ENCODE data around the gene CRIM1. TPM values are rescaled to one million over a fixed set of nuclear protein-coding genes. Genes with fewer than 3 reads are reported as not detected.
A peak's percentile ranks its signal among the peaks of the same experiment; 100 is the strongest.

The CRIM1 gene
- total RNA-seq, 2 experiments from 2014 or later, result 3.9 to 5.2 TPM

DNA sequence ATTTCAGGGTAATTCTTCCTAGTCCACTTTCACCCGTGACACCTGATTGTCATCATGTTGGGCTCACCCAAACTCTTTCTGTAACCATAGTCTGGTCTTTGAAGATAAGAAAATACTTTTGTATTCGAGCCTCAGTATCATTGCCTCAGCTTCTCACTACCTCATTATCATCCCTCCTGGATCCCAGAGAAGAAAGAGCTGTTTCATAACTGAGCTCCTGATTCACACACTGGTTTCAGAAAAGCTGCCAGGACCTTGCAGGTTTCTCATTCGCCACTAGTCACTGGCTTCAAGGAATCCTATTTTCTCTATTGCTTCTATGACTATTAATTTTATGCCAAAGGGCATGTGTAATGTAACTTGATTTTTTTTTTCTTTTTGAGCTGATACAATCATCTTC lies 2.9 kb upstream of the CRIM1 start:
- ATAC-seq, result no peak
- Mint-ChIP-seq H3K27ac (no peak overlapping the region), H3K9me3 (ENCODE audit: low read depth) (no peaks in the 10 kb centered on the region), H3K36me3 (ENCODE audit: low read depth) (no peaks in the 10 kb centered on the region), H3K4me1 (peaks cover 11% of the 10 kb centered on the region), H3K4me3 (no peak overlapping the region), H3K27me3 (peaks cover 30% of the 10 kb centered on the region)
- intact Hi-C loops (cut with DNase I, micrococcal nuclease), result loop anchor here (1.0 to 10.0 kb wide), 9 partner anchors 108 to 435 kb away; no protein-coding TSS in a partner anchor
- DNase-seq, result no peak
- ChIA-PET CTCF (interaction anchor here (0.7 to 1.7 kb wide), 24 partner anchors 9 to 474 kb away, joined by 3 to 15 read pairs (median 3); no protein-coding TSS in a partner anchor), POLR2A (no interaction called here)

- Mint-ChIP-seq H3K36me3 (ENCODE audit: low read depth) (no peaks in the 10 kb centered on the region), H3K9me3 (ENCODE audit: low read depth) (no peaks in the 10 kb centered on the region), H3K27me3 (peaks cover 37% of the 10 kb centered on the region), H3K27ac (no peak overlapping the region), H3K4me3 (peak overlapping the region; percentile 51), H3K4me1 (peaks cover 24% of the 10 kb centered on the region)
- intact Hi-C loops (cut with DNase I, micrococcal nuclease), result loop anchor here (1.0 to 10.0 kb wide), 7 partner anchors 110 to 612 kb away; partner anchors contain the start of gene STRN (in 1 of the 2)
- ChIA-PET POLR2A (no interaction called here), CTCF (interaction anchor here (0.5 to 1.5 kb wide), 3 partner anchors 17 to 69 kb away, joined by 3 to 5 read pairs (median 3); no protein-coding TSS in a partner anchor)
- no peak for ATAC-seq
- no peak for DNase-seq
Measured at GRCh38 chr2:36354811-36355150, 797 bp upstream of the CRIM1 start.

- ChIA-PET POLR2A (no interaction called here), CTCF (interaction anchor here (0.8 to 0.9 kb wide), 3 partner anchors 17 to 267 kb away, joined by 3 to 5 read pairs (median 3); no protein-coding TSS in a partner anchor)
- H3K9me3 Mint-ChIP-seq (ENCODE audit: low read depth), result no peaks in the 10 kb centered on the region
- no peaks in the 10 kb centered on the region for H3K36me3 Mint-ChIP-seq (ENCODE audit: low read depth)
- H3K27me3 Mint-ChIP-seq, result peaks cover 42% of the 10 kb centered on the region
- ATAC-seq, result peak; percentile 37
- peaks cover 24% of the 10 kb centered on the region for H3K4me1 Mint-ChIP-seq
- peak overlapping the region; percentile 74 for H3K4me3 Mint-ChIP-seq
- no peak for DNase-seq
- H3K27ac Mint-ChIP-seq, result no peak overlapping the region
- intact Hi-C loops (cut with DNase I, micrococcal nuclease), result loop anchor here (1.0 to 10.0 kb wide), 6 partner anchors 109 to 610 kb away; partner anchors contain the start of gene STRN (in 1 of the 2)
Measured at GRCh38 chr2:36355890-36356297, 316 bp downstream of the CRIM1 start.

GRCh38 chr2:36356298-36356989 lies 866 bp downstream of the CRIM1 start:
- POLR2A ChIA-PET, result no interaction called here
- Mint-ChIP-seq H3K36me3 (ENCODE audit: low read depth) (no peaks in the 10 kb centered on the region), H3K4me1 (peaks cover 24% of the 10 kb centered on the region), H3K27me3 (peaks cover 46% of the 10 kb centered on the region), H3K9me3 (ENCODE audit: low read depth) (no peaks in the 10 kb centered on the region), H3K27ac (peak overlapping the region; percentile 32), H3K4me3 (peak overlapping the region; percentile 74)
- intact Hi-C loops (cut with DNase I, micrococcal nuclease), result loop anchor here (2.0 to 10.0 kb wide), 5 partner anchors 110 to 428 kb away; no protein-coding TSS in a partner anchor
- CTCF ChIA-PET, result interaction anchor here (0.8 to 0.9 kb wide), 3 partner anchors 27 to 268 kb away, joined by 3 to 4 read pairs (median 3); no protein-coding TSS in a partner anchor
- DNase-seq, result peak; percentile 66
- no peak for ATAC-seq

DNA sequence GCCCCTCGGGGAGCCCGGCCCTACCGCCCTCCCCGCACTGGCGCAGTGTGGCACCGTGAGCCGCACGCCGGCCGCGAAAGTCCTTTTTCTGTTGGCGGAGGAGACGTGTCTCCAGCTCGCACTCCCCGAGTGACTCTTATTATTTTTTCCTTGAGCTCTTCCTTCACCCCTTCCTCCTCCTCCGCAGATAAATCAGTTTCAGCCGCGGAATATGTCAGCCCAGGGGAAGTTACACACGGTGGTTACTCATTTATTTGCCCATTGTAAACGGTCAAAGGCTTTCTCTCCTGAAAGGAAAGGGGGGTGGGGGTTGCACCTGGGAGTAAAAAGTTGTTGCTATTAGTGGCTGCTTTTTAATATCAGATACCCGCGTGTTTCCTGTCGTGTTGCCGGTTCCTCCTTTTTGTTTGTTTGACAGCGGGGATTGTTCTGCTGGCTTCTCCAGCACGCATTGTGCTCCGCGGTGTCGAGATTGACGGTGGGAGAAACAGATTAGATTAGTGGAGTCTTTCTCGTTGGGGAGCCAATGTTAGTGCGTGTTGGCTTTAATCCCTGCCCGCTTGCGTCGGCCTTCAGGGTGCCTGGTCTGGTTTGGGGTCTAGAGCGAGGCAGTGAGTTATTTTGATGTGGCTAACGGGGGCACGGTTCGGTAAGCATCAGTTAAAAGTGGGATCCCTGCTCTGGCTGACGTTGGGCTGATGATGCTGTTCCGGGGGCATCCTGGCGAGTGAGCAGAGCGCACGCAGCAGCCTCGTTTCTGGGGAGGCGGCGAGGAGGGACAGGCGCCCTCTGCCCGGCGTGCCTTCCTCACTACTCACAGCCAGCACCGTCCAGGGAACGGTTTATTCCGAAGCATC lies 1.6 kb downstream of the CRIM1 start:
- Mint-ChIP-seq H3K36me3 (ENCODE audit: low read depth) (no peaks in the 10 kb centered on the region), H3K27me3 (peaks cover 50% of the 10 kb centered on the region), H3K4me1 (peaks cover 24% of the 10 kb centered on the region), H3K27ac (peak overlapping the region; percentile 52), H3K9me3 (ENCODE audit: low read depth) (no peaks in the 10 kb centered on the region), H3K4me3 (peak overlapping the region; percentile 74)
- intact Hi-C loops (cut with DNase I, micrococcal nuclease), result loop anchor here (2.0 to 10.0 kb wide), 5 partner anchors 110 to 428 kb away; no protein-coding TSS in a partner anchor
- DNase-seq (peak; percentile 53), ATAC-seq (peak; percentile 33)
- CTCF ChIA-PET, result interaction anchor here (0.8 to 1.0 kb wide), 2 partner anchors 26 to 103 kb away, joined by 4 to 5 read pairs; no protein-coding TSS in a partner anchor
- POLR2A ChIA-PET, result no interaction called here

DNA sequence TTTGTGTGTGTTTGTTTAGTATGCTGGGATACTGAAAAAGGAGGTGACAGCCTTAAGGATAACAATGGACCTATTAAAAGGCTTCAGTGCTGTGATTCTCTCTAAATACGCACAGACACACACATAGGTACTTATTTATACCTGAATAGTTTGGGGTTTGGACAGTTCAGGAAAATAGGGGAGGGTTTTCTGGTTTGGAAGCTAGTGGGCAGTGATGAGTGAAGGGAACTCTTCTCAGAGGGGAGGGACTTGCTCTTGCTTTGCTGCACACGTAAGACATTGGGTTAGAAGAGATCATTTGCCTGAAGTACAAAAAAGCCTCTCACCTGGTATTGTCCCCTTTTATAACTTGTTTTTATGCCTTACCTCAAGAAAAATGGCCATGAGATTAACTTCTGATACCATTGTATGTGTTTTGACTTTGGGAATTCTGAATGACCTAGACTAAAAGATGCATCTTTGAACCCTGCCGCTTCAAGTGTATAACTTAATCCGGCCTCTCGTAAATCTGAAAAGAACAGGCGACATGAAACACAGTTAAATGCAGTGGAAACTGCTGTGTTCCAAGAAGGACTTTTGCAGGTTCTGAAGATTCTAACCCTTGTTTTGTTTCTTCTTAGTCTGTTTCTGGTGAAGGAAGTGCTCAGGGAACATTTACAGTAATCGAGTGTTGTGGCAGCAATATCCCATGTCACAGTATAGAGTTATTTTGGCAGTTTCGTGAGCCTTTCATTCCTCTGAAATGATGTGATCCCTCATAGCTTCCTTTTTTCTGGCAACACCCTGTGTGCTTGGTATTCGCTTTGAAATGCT lies 2.5 kb downstream of the CRIM1 start:
- POLR2A ChIA-PET, result no interaction called here
- Mint-ChIP-seq H3K9me3 (ENCODE audit: low read depth) (no peaks in the 10 kb centered on the region), H3K27me3 (peaks cover 48% of the 10 kb centered on the region), H3K27ac (no peak overlapping the region), H3K4me3 (peak overlapping the region; percentile 74), H3K4me1 (peaks cover 21% of the 10 kb centered on the region), H3K36me3 (ENCODE audit: low read depth) (no peaks in the 10 kb centered on the region)
- ATAC-seq (peak; percentile 17), DNase-seq (no peak)
- intact Hi-C loops (cut with DNase I, micrococcal nuclease), result loop anchor here (2.0 to 10.0 kb wide), 5 partner anchors 111 to 427 kb away; no protein-coding TSS in a partner anchor
- CTCF ChIA-PET, result interaction anchor here (0.6 to 1.0 kb wide), 3 partner anchors 104 to 498 kb away, joined by 3 to 5 read pairs (median 3); no protein-coding TSS in a partner anchor

GRCh38 chr2:36359067-36359466 lies 3.5 kb downstream of the CRIM1 start:
- Mint-ChIP-seq H3K9me3 (ENCODE audit: low read depth) (no peaks in the 10 kb centered on the region), H3K4me1 (peaks cover 21% of the 10 kb centered on the region), H3K27ac (no peak overlapping the region), H3K4me3 (no peak overlapping the region), H3K27me3 (peaks cover 43% of the 10 kb centered on the region), H3K36me3 (ENCODE audit: low read depth) (no peaks in the 10 kb centered on the region)
- ChIA-PET CTCF (interaction anchor here (0.6 to 1.2 kb wide), 3 partner anchors 11 to 487 kb away, joined by 3 to 4 read pairs (median 3); no protein-coding TSS in a partner anchor), POLR2A (no interaction called here)
- intact Hi-C loops (cut with DNase I, micrococcal nuclease), result loop anchor here in 1 of 2 experiments (10.0 kb wide), 3 partner anchors 114 to 426 kb away; no protein-coding TSS in a partner anchor
- DNase-seq (no peak), ATAC-seq (no peak)

DNA sequence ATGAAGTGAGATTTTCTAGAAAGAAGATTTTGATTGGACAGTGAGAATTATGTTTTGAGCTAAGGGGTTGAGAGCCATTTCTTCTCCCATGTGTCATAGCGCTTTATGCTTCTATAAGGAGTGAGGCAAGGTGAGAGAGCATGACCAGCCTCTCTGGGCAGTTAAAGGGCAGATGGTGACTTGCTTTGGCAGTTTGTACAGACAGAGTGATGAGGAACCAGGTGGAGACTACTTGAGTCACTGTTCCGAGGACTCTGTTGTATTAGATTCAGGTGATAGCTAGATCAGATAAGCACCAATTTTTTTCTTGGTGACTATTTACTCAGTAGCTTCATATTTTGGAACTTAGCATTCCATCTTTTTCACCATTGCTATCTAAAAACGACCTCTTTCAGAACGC lies 4.5 kb downstream of the CRIM1 start:
- Mint-ChIP-seq H3K27me3 (peaks cover 34% of the 10 kb centered on the region), H3K4me3 (no peak overlapping the region), H3K9me3 (ENCODE audit: low read depth) (no peaks in the 10 kb centered on the region), H3K36me3 (ENCODE audit: low read depth) (no peaks in the 10 kb centered on the region), H3K4me1 (peaks cover 21% of the 10 kb centered on the region), H3K27ac (no peak overlapping the region)
- intact Hi-C loops (cut with DNase I, micrococcal nuclease), result no loop called here
- ATAC-seq (no peak), DNase-seq (no peak)
- ChIA-PET POLR2A (no interaction called here), CTCF (interaction anchor here (0.8 to 1.2 kb wide), 3 partner anchors 9 to 58 kb away, joined by 3 to 4 read pairs (median 3); no protein-coding TSS in a partner anchor)

DNA sequence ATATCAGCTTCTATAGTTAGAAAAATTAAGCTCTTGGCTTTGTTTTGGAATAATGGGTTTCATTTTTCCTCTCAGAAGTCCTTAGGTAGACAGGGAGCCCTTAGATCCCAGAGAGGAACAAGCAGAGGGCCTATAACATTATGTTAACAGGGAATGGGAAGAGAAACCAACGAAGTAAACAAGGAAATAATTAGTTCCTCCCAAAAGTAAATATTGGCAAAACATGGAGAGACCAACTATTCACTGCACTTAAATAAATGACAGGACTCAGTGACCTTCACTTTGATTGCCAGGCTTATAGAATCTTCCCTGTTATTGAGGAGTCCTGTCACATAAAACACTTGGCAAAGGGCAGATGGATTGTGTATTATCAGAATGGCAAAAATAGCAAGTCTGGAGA lies 5.3 kb downstream of the CRIM1 start:
- no peak for ATAC-seq
- Mint-ChIP-seq H3K4me1 (peaks cover 21% of the 10 kb centered on the region), H3K36me3 (ENCODE audit: low read depth) (no peaks in the 10 kb centered on the region), H3K9me3 (ENCODE audit: low read depth) (no peaks in the 10 kb centered on the region), H3K27ac (no peak overlapping the region), H3K27me3 (peaks cover 38% of the 10 kb centered on the region), H3K4me3 (no peak overlapping the region)
- intact Hi-C loops (cut with DNase I, micrococcal nuclease), result no loop called here
- CTCF ChIA-PET, result interaction anchor here (1.0 kb wide), 1 partner anchor 10 kb away, joined by 3 read pairs; no protein-coding TSS in a partner anchor
- DNase-seq, result no peak
- POLR2A ChIA-PET, result no interaction called here

- Mint-ChIP-seq H3K27me3 (peaks cover 38% of the 10 kb centered on the region), H3K27ac (no peak overlapping the region), H3K4me3 (no peak overlapping the region), H3K9me3 (ENCODE audit: low read depth) (no peaks in the 10 kb centered on the region), H3K4me1 (peaks cover 21% of the 10 kb centered on the region), H3K36me3 (ENCODE audit: low read depth) (no peaks in the 10 kb centered on the region)
- POLR2A ChIA-PET, result no interaction called here
- DNase-seq, result no peak
- ATAC-seq, result no peak
- CTCF ChIA-PET, result no interaction called here
- intact Hi-C loops (cut with DNase I, micrococcal nuclease), result no loop called here
Measured at GRCh38 chr2:36361396-36361795, 5.8 kb downstream of the CRIM1 start.

Measured in activated CD4-positive, alpha-beta T cell treated with anti-CD3 and anti-CD28 coated beads for 36 hours (primary cell).